ENCODE results near the gene MS4A15. TPM values are rescaled to one million over a fixed set of nuclear protein-coding genes. Genes with fewer than 3 reads are reported as not detected.
"Not testable (repeated sequence)": the region's sequence is repeated elsewhere in the genome, so short reads cannot be mapped to it uniquely, and the experiment has no call there.

The MS4A15 gene
- polyA plus RNA-seq, 3 donors, result 0.03 TPM; not detected in 2

- H3K27ac ChIP-seq (ENCODE audit: low read depth, low read length), result no peak overlapping the region
- 83 to 90% (median 88%) methylated on average over 16 to 17 of the region's 17 CpGs for WGBS, 3 donors
These were observed 8.4 kb upstream of the MS4A15 start for GRCh38 chr11:60748225-60748624.

DNA sequence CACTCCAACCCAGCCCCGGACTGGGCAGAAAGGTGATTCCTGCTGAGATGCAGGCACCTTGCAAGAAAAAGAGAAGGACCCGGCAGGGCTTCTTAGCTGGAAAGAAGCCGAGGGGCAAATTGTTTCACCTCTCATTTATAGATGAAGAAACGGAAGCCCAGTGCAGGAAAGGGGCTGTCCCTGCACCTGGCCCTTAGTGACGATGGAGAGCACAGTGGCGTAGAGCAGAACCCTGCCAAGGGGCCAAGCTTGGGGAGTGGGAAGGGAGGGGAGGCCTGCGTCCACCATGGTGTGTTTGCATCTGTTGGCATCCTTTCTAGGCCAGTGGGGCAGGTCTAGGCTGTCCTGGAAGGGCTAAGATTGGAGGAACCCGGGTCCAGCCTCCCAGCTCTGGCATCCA, 7.8 kb upstream of the MS4A15 start:
- 66 to 78% (median 73%) methylated on average over 8 of the region's 8 CpGs for WGBS, 3 donors
- no peak overlapping the region for H3K27ac ChIP-seq (ENCODE audit: low read depth, low read length)

DNA sequence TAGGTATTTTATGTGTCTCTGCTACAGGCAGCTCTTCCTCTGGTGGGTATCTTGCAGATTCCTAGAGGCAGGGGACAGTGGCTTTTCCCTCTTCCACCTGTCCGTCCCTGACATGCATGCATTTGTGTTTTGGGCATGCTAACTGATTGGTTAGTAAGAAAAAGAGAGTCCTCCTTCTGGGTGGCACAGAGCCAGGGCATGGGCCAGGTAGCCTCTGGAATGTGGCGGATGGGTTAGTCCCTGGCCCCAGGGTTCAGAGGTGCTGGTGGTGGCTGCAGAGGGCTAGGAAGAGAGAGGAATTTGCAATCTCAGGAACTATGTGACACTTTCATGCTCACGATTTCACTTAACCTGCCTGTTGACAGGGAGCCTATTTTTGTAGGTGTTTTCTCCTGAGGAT, 5.8 kb upstream of the MS4A15 start:
- 66 to 73% (median 68%) methylated on average over 3 of the region's 3 CpGs for WGBS, 3 donors
- no peak overlapping the region for H3K27ac ChIP-seq (ENCODE audit: low read depth, low read length)

DNA sequence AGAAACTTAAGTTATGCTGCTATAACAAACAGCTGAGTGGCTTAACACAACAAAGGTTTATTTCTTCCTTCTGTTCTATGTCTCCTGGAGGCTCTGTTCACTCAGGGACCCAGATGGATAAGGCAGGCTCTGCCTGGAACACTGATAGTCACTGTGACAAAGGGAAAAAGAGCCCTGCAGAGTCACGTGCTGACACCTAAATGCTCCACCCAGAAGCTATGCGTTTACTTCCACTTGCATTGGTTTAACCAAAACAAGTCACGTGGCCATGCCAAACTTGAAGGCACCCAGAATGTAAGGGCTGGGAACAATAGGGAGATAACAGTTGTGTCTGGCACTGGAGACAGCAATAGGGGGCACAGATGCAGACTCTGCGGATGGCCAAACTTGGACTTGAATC, 3.4 kb upstream of the MS4A15 start:
- WGBS, 3 donors, result 55 to 62% (median 58%) methylated on average over 4 of the region's 4 CpGs
- H3K27ac ChIP-seq (ENCODE audit: low read depth, low read length), result no peak overlapping the region

DNA sequence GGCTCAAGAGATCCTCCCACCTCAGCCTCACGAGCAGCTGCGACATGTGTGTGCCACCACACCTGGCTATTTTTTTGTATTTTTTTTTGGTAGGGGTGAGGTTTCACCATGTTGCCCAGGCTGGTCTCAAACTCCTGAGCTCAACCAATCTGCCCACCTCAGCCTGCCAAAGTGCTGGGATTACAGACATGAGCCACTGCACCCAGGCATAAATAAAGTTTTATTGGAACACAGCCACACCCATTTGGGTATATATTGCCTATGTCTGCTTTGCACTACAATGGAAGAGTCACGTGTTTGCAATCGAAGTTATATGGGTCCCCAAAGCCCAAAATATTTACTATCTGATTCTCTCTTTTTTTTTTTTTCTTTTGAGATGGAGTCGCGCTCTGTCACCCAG, 1.8 kb upstream of the MS4A15 start:
- 88 to 98% (median 91%) methylated on average over 6 of the region's 6 CpGs for WGBS, 3 donors

GRCh38 chr11:60757231-60757800, 649 bp downstream of the MS4A15 start:
- 84 to 92% (median 88%) methylated on average over 19 of the region's 19 CpGs for WGBS, 3 donors
- no peak overlapping the region for H3K27ac ChIP-seq (ENCODE audit: low read depth, low read length)

More for the DNA sequence above, 1.8 kb upstream of the MS4A15 start:
- H3K27ac ChIP-seq (ENCODE audit: low read depth, low read length), result no peak overlapping the region

GRCh38 chr11:60758671-60759070, 2.0 kb downstream of the MS4A15 start:
- WGBS, 3 donors, result 90 to 96% (median 94%) methylated on average over 4 of the region's 4 CpGs
- not testable (repeated sequence) for H3K27ac ChIP-seq (ENCODE audit: low read depth, low read length)

- not testable (repeated sequence) for H3K27ac ChIP-seq (ENCODE audit: low read depth, low read length)
- 56 to 75% (median 65%) methylated on average over 22 of the region's 22 CpGs for WGBS, 3 donors
These were observed 3.0 kb downstream of the MS4A15 start for GRCh38 chr11:60759438-60760225.

- H3K27ac ChIP-seq (ENCODE audit: low read depth, low read length), result no peak overlapping the region
- WGBS, 3 donors, result 79 to 83% (median 80%) methylated on average over 4 of the region's 4 CpGs
These were observed 4.9 kb downstream of the MS4A15 start for GRCh38 chr11:60761436-60762190.

DNA sequence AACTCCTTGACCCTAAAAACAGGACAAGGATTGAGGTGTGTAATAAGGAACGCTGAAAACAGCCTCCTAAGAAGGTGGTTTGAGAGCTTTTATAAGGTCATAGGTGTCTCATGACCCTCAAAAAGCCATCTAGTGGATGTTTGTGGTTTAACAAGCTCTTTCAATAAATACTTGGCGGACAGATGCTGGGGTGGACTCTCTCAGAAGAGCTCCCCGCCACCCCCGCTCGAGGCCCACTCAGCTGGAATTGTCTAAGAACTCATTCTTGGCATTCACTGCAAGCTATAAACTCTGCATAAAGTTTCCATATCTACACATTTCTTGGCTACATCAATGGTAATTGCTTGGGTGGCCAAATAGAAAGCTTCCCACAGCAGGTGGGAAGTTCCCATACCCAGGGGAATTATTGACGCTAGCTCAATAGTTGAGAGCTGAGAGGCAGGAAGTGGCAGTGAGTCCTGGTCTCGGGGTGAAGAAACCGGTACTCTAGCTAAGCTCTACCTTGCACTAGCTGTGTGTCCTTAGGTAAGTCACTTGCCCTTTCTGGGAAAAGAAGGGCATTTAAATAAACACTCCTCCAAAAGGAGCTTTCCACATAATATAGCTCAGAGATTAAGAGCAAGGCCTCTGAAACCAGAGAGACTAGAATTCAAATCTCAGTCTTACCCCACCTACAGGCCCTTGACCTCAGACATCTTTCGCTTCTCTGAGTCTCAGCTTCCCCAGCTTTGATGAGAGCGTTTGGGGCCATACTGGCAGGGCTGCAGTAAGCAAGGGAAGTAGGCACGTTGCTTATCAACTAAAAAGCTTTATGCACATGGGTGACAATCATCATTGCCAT, 6.4 kb downstream of the MS4A15 start:
- 40 to 65% (median 62%) methylated on average over 11 of the region's 11 CpGs for WGBS, 3 donors
- no peak overlapping the region for H3K27ac ChIP-seq (ENCODE audit: low read depth, low read length)

GRCh38 chr11:60763692-60764369, 7.2 kb downstream of the MS4A15 start:
- no peak overlapping the region for H3K27ac ChIP-seq (ENCODE audit: low read depth, low read length)
- 75 to 92% (median 90%) methylated on average over 11 of the region's 11 CpGs for whole genome bisulfite sequencing, 3 donors

GRCh38 chr11:60764879-60765278, 8.2 kb downstream of the MS4A15 start:
- 27 to 58% (median 40%) methylated on average over 1 of the region's 1 CpG for WGBS, 3 donors
- H3K27ac ChIP-seq (ENCODE audit: low read depth, low read length), result no peak overlapping the region

GRCh38 chr11:60765355-60765754, 8.7 kb downstream of the MS4A15 start:
- no peak overlapping the region for H3K27ac ChIP-seq (ENCODE audit: low read depth, low read length)
- 78 to 95% (median 83%) methylated on average over 5 of the region's 5 CpGs for whole genome bisulfite sequencing, 3 donors

- no peak overlapping the region for H3K27ac ChIP-seq (ENCODE audit: low read depth, low read length)
- WGBS, 3 donors, result 74 to 84% (median 77%) methylated on average over 10 of the region's 10 CpGs
These were observed 9.9 kb downstream of the MS4A15 start for GRCh38 chr11:60766547-60766946.

- H3K27ac ChIP-seq (ENCODE audit: low read depth, low read length), result no peak overlapping the region
- WGBS, 3 donors, result 31 to 39% (median 32%) methylated on average over 26 of the region's 26 CpGs
These were observed 10.7 kb downstream of the MS4A15 start for GRCh38 chr11:60767388-60767811.

DNA sequence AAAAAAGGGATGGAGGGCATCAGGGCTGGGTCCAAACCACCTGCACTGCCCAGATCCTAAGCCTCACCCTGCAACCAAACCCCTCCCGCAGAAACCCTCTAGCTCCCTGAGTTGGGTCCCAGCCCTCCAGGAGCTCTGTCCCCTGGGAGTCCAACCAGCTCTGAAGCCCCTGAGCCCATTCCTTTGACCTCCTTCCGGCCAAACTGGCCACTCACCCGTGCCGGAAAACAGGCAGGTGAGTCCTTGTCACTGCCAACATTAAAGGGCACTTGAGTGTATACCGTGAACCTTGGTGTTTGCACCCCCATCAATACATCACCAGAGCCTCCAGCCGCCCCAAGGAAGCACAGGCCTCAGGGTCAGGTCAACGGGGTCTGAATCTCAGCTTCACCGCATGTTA, 11.5 kb downstream of the MS4A15 start:
- H3K27ac ChIP-seq (ENCODE audit: low read depth, low read length), result no peak overlapping the region
- 92 to 95% (median 94%) methylated on average over 8 of the region's 8 CpGs for WGBS, 3 donors

- no peak overlapping the region for H3K27ac ChIP-seq (ENCODE audit: low read depth, low read length)
- 73 to 91% (median 77%) methylated on average over 4 of the region's 4 CpGs for WGBS, 3 donors
These were observed 12.6 kb downstream of the MS4A15 start for GRCh38 chr11:60769273-60769672.

DNA sequence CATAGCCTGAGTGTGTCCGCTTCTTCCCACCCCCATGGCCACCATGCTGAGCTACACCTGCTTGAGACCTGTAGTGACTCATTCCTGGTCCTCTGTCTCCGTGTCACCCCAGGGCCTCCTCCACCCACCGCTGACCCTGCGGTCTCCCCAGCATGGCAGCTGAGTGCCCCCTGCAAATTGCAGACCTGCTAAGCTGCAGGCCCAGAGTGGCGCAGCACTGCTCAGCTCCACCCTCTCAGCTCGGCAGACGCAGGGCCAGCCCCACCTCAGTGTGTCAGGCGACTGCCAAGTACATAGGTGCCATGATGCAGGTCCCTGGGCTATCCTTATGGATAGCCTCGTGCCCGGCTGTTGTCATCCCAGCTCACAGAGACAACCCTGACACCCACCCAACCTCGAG, 13.1 kb downstream of the MS4A15 start:
- 80 to 88% (median 85%) methylated on average over 11 of the region's 11 CpGs for WGBS, 3 donors

More for the DNA sequence above, 13.1 kb downstream of the MS4A15 start:
- H3K27ac ChIP-seq (ENCODE audit: low read depth, low read length), result no peak overlapping the region
